Suprapubic skin (tissue), 4 donors: ENCODE data around the gene RWDD1. TPM values are rescaled to one million over a fixed set of nuclear protein-coding genes. Genes with fewer than 3 reads are reported as not detected.

Source experiments
- DNase-seq, 2 donors: peaks; one replicate each; pipeline ENCODE4 v3.0.0-alpha.2; 2019; ENCODE audit warnings: low spot score in 2 of 2
- H3K27ac ChIP-seq: fragments of 200-600 bp; sonication (generic); one replicate; pipeline ENCODE4 v1.5.1; 2019
- H3K27me3 ChIP-seq: fragments of 200-600 bp; sonication (generic); one replicate; pipeline ENCODE4 v1.5.1; 2019
- H3K36me3 ChIP-seq: fragments of 200-600 bp; sonication (generic); one replicate; pipeline ENCODE4 v1.5.1; 2019
- H3K4me1 ChIP-seq: fragments of 200-600 bp; sonication (generic); one replicate; pipeline ENCODE4 v1.5.1; 2019
- H3K4me3 ChIP-seq: fragments of 200-600 bp; sonication (generic); one replicate; pipeline ENCODE4 v1.5.1; 2019; ENCODE audit warnings: mild to moderate bottlenecking
- H3K9me3 ChIP-seq: fragments of 200-600 bp; sonication (generic); one replicate; pipeline ENCODE4 v1.5.1; 2019
- CTCF ChIP-seq, 2 donors: fragments of 200-600 bp in 1 of 2; fragments of 450-650 bp in 1 of 2; sonication (generic) in 1 of 2; IDR thresholded peaks; one replicate each; pipeline ENCODE4 v1.5.1; 2016 to 2019; ENCODE audit warnings: antibody characterized with exemption in 2 of 2, mild to moderate bottlenecking in 1 of 2, moderate library complexity in 1 of 2
- EP300 ChIP-seq: sonication (generic); formaldehyde crosslinking; IDR thresholded peaks from one replicate; pipeline ENCODE4 v1.6.1; 2017; ENCODE audit warnings: antibody characterized with exemption
- POLR2A ChIP-seq, 2 donors: fragments of 450-650 bp; IDR thresholded peaks; one replicate each; pipeline ENCODE4 v1.6.1; 2017; ENCODE audit warnings: antibody characterized with exemption in 2 of 2, mild to moderate bottlenecking in 2 of 2, moderate library complexity in 2 of 2
- POLR2AphosphoS5 ChIP-seq, 3 donors: sonication (generic); formaldehyde crosslinking; IDR thresholded peaks; one replicate each; pipeline ENCODE4 v1.6.1; 2017; ENCODE audit warnings: antibody characterized with exemption in 3 of 3
- WGBS: methylation state at CpG from one replicate; pipeline ENCODE4 v1.1.5; 2018; 5-methylcytosine and 5-hydroxymethylcytosine counted together
- total RNA-seq, 4 donors: library from RNA; depleted of rRNA; stranded (reverse); fragments of >200 nt; gene quantifications; one replicate each; pipeline ENCODE4 v1.1.0, GENCODE V29; 2016

Gene RWDD1
- total RNA-seq, 4 donors from 2014 or later = 24.6 to 38.1 (median 27.1) TPM

- no peak for DNase-seq
- TF ChIP-seq POLR2AphosphoS5 (IDR thresholded peaks at IDR 0.05) (no peak), CTCF (IDR thresholded peaks at IDR 0.05) (no peak)
- no peak overlapping the region for H3K4me3 ChIP-seq
- 79% methylated on average over 3 of the region's 3 CpGs for WGBS
- no peak overlapping the region for H3K27ac ChIP-seq
- no peaks in the 10 kb centered on the region for H3K36me3 ChIP-seq
- H3K9me3 ChIP-seq = no peaks in the 10 kb centered on the region
- no peaks in the 10 kb centered on the region for H3K27me3 ChIP-seq
- no peaks in the 10 kb centered on the region for H3K4me1 ChIP-seq
These were observed 41.6 kb upstream of the RWDD1 start for GRCh38 chr6:116529466-116530290.

GRCh38 chr6:116530436-116530835 lies 40.9 kb upstream of the RWDD1 start:
- H3K36me3 ChIP-seq = no peaks in the 10 kb centered on the region
- no peak overlapping the region for H3K4me3 ChIP-seq
- WGBS = 80% methylated on average over 2 of the region's 2 CpGs
- no peaks in the 10 kb centered on the region for H3K27me3 ChIP-seq
- no peaks in the 10 kb centered on the region for H3K4me1 ChIP-seq
- no peak for DNase-seq
- TF ChIP-seq POLR2A (IDR thresholded peaks at IDR 0.05) (no peak), POLR2AphosphoS5 (IDR thresholded peaks at IDR 0.05) (no peak), CTCF (IDR thresholded peaks at IDR 0.05) (no peak), EP300 (no peak)
- H3K9me3 ChIP-seq = no peaks in the 10 kb centered on the region
- H3K27ac ChIP-seq = no peak overlapping the region

- TF ChIP-seq EP300 (no peak), POLR2AphosphoS5 (IDR thresholded peaks at IDR 0.05) (no peak), POLR2A (IDR thresholded peaks at IDR 0.05) (no peak), CTCF (IDR thresholded peaks at IDR 0.05) (peak; percentile 65 to 80)
- Histone ChIP-seq H3K4me3 (no peak overlapping the region), H3K36me3 (no peaks in the 10 kb centered on the region), H3K27ac (no peak overlapping the region), H3K4me1 (no peaks in the 10 kb centered on the region), H3K9me3 (no peaks in the 10 kb centered on the region), H3K27me3 (no peaks in the 10 kb centered on the region)
- peak in 1 of 2 donors; percentile 66 for DNase-seq
- 83% methylated on average over 12 of the region's 12 CpGs for WGBS
These were observed 39.4 kb upstream of the RWDD1 start for GRCh38 chr6:116531675-116532570.

- WGBS = 74% methylated on average over 9 of the region's 9 CpGs
- H3K4me3 ChIP-seq = no peak overlapping the region
- H3K27ac ChIP-seq = no peak overlapping the region
- H3K36me3 ChIP-seq = no peaks in the 10 kb centered on the region
- H3K27me3 ChIP-seq = no peaks in the 10 kb centered on the region
- no peak for TF ChIP-seq POLR2A (IDR thresholded peaks at IDR 0.05)
- TF ChIP-seq EP300 = no peak
- no peak for TF ChIP-seq POLR2AphosphoS5 (IDR thresholded peaks at IDR 0.05)
- TF ChIP-seq CTCF (IDR thresholded peaks at IDR 0.05) = no peak
- no peaks in the 10 kb centered on the region for H3K4me1 ChIP-seq
- no peak for DNase-seq
- H3K9me3 ChIP-seq = no peaks in the 10 kb centered on the region
These were observed 37.9 kb upstream of the RWDD1 start for GRCh38 chr6:116533233-116533957.
